Measurements from ENCODE around the gene TTC28.
"Not testable (repeated sequence)": the region's sequence is repeated elsewhere in the genome, so short reads cannot be mapped to it uniquely, and the experiment has no call there.

TTC28 gene

DNA sequence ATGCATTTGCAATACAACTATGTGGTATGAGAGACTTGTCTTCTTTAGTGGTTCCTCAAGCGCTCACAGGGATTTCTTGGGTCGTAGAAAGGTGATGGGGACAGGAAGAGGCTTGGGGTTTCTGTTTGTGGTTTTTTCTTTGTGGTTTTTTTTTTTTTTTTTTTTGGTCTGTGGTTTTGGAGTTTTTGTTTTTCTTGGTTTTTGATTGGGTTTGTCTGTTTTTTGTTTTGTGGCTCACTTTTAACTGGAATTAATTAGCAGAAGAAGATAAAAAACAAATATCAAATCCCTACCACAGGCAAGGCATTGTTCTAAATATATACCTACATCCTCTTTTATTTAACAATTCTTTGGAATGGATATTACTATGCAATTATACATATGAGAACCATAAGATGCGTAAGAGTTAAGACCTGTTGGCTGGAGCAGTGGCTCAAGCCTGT, 5.5 kb downstream of the TTC28 start:
- DNase-seq, result peak; percentile 20

DNA sequence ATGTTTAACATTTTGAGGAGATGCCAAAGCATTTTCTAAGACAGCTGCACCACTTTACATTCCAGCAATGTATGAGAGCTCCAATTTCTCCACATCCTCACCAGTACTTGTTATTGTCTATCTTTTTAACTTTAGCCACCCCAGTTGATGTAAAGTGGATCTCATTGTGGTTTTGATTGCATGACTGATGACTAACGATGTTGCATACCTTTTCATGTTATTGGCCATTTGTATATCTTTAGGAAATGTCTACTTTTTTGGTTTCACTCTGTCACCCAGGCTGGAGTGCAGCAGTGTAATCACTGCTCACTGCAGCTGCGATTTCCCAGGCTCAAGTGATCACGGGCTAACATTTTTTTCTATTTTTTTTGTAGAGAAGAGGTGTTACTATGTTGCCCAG, 8.9 kb downstream of the TTC28 start:
- no peak for DNase-seq

DNA sequence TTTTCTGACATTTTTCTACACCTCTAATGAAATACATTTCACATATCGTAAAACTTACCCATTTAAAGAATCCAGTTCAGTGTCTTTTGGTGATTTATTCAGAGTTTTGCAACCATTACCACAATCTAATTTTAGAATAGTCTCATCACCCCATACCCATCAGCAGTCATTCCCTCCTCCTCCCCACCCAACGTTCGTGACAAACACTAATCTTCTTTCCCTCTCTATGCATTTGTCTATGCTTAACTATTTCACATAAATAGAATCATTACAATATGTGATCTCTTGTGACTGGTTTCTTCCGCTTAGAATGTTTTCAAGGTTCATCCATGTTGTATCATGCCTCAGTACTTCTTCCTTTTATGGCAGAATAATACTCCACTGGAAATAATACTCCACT, 9.5 kb downstream of the TTC28 start:
- no peak for DNase-seq

DNA sequence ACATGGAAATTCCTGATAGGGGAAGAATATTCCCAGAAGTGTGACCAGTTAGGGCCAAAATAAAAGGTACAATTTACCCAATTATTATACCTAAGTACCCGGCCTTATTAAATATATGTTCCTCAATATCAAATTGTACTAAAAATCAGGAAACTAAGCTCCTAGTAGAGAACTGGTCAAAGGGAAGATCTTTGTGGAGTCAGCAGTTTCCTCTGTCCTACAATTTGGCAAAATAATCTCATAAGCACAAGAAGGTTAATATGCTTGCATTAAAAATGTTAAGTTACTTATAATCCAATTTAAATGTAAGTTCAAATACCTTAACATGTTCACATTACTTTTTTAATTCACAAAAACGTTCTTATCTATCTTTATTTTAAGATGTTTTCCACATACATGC, 10.3 kb downstream of the TTC28 start:
- DNase-seq, result no peak

GRCh38 chr22:28663569-28663942, 16.1 kb downstream of the TTC28 start:
- not testable (repeated sequence) for DNase-seq

DNA sequence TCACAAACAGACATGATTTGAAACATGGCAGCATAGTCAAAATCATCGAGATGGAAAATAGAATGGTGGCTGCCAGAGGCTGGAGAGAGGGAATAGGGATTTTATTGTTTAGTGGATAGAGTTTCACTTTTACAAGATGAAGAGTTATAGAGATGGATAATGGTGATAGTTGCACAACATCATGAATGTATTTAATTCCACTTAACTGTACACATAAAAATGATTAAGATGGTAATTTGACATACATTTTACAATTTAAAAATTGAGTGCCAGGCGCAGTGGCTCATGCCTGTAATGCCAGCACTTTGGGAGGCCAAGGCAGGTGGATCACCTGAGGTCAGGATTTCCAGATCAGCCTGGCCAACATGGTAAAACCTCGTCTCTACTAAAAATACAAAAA, 21.2 kb downstream of the TTC28 start:
- no peak for DNase-seq

DNA sequence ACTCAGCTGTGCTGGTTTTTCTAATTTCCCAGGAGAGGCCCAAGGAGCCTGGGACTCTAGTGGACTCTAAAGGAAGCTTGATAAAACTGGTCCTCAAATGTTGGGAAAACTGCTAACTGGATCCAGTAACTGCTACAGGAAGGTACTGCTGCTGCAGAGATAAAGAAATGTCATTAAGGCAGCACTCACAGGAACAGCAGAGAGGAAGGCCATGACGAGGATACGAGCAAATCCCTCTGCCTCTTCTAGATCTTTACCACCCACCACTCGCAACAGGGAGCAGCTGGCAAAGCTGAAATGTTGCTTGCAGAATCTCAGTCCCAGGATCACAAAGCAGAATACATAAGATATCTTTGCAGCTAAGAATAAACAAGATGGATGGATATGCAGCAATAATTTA, 23.5 kb downstream of the TTC28 start:
- no peak for DNase-seq

GRCh38 chr22:28650463-28650862, 29.2 kb downstream of the TTC28 start:
- DNase-seq, result no peak

GRCh38 chr22:28648792-28649191, 30.8 kb downstream of the TTC28 start:
- DNase-seq, result no peak

- DNase-seq, result no peak
Observed at GRCh38 chr22:28647216-28647615, 32.4 kb downstream of the TTC28 start.

GRCh38 chr22:28639321-28639720, 40.3 kb downstream of the TTC28 start:
- no peak for DNase-seq

GRCh38 chr22:28637225-28637624, 42.4 kb downstream of the TTC28 start:
- no peak for DNase-seq

DNA sequence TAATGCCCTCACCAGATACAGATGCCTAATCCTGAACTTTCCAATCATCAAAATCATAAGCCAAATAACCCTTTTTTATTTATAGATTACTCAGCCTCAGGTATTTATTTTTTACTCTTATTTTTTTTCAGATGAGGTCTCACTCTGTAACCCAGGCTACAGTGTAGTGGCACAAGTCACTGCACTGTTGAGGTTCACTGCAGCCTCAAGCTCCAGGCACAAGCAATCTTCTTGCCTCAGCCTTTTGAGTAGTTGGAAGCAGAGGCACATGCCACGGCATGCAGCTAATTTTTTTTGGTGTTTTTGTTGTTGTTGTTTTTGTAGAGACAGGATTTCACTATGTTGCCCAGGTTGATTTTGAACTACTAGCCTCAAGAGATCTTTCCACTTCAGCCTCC, 49.5 kb downstream of the TTC28 start:
- no peak for DNase-seq

DNA sequence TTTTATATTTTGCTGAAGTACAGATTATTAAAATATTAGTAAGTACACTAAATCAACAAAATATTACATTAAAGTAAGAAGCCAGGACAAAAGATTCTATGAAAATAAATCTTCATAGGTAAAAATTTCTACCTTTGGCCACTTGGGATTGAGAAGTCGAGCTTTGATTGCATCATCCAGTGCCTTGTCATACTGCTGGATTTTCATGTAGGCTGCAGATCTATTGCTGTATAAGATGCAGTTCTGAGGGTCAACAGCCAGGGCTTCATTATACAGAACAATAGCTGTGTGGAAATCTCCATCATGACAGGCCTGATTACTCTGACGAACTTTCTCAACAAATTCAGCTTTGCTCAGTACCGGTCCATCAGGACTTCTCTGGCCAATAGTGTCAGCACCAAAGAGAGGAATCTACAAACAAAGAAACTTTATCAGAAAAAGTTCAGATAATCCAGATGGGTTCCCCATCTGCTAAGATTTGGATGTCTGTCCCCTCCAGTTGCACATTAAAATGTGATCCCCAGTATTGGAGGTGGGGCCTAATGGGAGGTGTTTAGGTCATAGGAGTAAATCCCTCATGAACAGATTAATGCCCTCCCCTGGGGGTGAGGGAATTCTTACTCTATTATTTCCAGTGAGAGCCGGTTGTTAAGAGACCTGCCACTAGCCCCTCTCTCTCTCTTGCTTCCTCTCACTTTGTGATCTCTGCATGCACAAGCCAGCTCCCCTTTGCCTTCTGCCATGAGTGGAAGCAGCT, 50.0 kb downstream of the TTC28 start:
- no peak for DNase-seq

- no peak for DNase-seq
Observed at GRCh38 chr22:28628766-28629165, 50.9 kb downstream of the TTC28 start.

- DNase-seq, result no peak
Observed at GRCh38 chr22:28627791-28628190, 51.8 kb downstream of the TTC28 start.

DNA sequence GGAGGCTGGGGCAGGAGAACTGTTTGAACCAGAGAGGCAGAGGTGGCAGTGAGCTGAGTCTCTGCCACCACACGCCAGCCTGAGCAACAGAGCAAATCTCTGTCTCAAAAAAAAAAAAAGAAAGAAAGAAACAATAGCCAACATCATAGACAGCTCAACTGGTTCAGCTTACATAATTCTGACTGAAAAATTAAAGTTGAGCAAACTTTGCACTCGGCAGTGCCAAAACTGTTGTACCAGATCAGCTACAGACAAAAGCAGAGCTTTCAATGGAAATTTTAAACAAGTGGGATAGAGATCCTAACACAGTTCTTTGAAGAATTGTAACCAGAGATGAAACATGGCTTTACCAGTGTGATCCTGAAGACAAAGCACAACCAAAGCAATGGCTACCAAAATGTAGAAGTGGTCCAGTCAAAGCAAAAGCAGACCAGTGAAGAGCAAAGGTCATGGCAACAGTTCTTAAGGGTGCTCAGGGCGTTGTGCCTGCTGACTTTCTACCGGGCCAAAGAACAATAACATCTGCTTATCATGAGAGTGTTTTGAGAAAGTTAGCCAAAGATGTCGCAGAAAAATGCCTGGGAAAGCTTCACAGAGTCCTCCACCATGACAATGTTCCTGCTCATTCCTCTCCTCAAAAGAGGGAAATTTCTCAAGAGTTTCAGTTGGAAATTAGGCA, 59.3 kb downstream of the TTC28 start:
- DNase-seq, result no peak

DNA sequence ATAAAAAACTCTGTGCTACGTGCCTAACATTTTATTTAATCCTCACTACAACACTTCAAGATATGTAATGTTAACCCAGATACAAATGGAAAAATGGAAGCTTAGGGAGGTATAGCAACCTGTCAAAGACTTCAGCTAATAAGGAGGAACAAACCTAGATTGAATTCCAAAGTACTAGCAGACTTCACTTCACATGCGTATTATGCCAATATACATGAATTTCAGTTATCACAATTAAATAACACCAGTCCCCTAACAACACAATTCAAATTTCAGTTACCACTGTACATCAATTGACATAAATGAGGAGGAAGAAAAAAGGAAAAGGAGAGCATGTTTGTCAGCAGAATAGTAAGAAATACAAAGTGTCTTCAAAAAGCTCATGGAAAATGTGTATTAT, 60.4 kb downstream of the TTC28 start:
- no peak for DNase-seq

DNA sequence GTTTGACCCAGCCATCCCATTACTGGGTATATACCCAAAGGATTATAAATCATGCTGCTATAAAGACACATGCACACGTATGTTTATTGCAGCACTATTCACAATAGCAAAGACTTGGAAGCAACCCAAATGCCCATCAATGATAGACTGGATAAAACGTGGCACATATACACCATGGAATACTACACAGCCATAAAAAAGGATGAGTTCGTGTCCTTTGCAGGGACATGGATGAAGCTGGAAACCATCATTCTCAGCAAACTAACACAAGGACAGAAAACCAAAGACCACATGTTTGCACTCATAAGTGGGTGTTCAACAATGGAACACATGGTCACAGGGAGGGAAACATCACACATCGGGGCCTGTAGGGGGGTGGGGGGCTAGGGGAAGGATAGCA, 64.2 kb downstream of the TTC28 start:
- not testable (repeated sequence) for DNase-seq

DNA sequence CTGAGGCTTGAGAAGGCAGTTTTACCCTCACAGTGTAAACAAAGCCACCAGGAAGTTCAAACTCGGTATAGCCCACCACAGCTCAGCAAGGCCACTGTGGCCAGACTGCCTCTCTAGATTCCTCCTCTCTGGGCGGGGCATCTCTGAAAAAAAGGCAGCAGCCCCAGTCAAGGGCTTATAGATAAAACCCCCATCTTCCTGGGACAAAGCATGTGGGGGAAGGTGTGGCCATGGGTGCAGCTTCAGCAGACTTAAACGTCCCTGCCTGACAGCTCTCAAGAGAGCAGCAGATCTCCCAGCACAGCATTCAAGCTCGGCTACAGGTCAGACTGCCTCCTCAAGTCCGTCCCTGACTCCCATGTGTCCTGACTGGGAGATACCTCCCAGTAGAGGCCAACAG, 69.7 kb downstream of the TTC28 start:
- no peak for DNase-seq

DNA sequence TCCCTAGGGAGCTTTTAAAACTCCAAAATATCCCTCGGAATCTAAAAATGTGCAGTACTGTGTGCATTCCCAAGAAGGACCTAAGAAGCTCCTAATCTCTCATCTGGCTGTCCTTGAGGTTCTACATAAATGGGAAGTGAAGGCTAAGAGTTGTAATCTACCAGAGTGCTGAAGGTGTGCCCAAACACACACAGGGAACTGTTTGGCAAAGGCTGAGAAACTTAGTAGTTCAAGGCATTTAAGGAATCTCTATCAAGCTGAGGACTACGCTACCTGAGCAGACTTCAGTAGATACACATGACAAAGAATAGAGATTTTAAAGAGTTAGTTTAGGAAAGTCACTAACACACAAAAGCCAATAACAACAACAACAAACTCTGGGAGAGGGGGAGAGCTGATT, 71.1 kb downstream of the TTC28 start:
- DNase-seq, result no peak

- no peak for DNase-seq
Observed at GRCh38 chr22:28607795-28608194, 71.8 kb downstream of the TTC28 start.

GRCh38 chr22:28604966-28605761, 74.5 kb downstream of the TTC28 start:
- DNase-seq, result no peak

- no peak for DNase-seq
Observed at GRCh38 chr22:28601915-28602314, 77.7 kb downstream of the TTC28 start.

Data from NK-92 treated with Interleukin-12 subunit alpha and Interleukin-12 subunit beta, amount 100 ng/mL, for 24 hours (cell line).